Activated CD4-positive, alpha-beta T cell treated with anti-CD3 and anti-CD28 coated beads, Interleukin-2, amount 50 U/mL, for 16 hours (primary cell): ENCODE data around the gene TRRAP.
"Not testable (repeated sequence)": the region's sequence is repeated elsewhere in the genome, so short reads cannot be mapped to it uniquely, and the experiment has no call there.

Experiments used
- DNase-seq: peaks from one replicate; pipeline ENCODE4 v3.0.0-alpha.2; 2020

The TRRAP gene

DNA sequence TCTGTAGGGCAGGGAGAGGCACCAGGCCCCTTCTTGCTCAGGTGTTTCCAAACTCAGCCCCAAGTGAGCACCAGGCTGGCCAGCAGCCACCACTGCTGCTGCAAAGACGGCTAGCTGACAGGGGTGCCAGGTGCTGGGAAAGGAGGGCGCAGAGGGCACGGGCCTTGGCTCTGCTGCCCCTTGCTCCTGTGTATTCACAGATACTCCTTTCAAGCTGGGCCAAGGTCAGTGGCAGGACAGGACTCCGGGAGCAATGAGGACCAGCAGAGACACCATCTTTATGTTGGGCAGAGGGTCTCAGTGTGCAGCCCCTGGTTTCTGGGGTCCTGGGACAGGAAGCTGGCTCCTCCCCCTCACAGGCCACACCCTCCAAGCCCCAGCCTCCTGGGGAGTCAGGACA is 155.4 kb downstream of the TRRAP start:
- DNase-seq: no peak

DNA sequence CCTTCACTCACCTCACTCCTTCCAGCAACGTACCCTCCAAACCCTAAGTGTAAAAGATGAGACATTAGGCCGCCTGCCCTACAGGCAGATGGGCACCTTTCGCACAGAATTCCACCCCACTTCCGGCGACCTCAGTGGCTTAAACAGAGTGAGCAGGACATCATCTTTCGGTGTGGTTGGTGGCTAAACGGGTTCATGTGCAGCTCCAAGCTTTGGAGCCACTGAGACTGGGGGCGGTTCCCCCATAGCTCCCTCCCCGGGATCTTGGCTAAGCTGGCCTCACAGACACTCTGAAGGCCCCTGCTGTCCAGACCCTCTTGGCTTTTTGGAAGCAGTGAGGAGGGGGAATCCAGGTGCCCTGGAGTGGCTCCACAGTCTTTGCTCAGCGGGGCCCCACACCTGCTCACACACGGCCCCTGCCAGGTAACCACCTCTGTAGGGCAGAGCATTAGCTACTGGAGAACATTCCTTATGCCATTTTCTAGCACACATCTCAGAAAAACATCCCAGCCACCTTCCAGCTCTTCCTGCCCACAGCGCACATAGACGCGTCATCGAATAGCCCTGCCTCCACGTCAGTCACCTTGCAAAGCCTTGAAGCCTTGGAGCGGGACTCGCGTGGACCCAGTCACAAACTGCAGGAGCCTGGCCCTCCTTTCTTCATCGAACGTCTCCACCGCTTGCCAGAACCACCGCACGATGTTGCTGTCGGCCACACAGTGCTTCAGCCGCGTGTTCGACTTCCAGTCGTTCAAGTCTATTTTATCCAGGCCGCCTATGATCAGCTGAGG is 156.8 kb downstream of the TRRAP start:
- DNase-seq: no peak

DNA sequence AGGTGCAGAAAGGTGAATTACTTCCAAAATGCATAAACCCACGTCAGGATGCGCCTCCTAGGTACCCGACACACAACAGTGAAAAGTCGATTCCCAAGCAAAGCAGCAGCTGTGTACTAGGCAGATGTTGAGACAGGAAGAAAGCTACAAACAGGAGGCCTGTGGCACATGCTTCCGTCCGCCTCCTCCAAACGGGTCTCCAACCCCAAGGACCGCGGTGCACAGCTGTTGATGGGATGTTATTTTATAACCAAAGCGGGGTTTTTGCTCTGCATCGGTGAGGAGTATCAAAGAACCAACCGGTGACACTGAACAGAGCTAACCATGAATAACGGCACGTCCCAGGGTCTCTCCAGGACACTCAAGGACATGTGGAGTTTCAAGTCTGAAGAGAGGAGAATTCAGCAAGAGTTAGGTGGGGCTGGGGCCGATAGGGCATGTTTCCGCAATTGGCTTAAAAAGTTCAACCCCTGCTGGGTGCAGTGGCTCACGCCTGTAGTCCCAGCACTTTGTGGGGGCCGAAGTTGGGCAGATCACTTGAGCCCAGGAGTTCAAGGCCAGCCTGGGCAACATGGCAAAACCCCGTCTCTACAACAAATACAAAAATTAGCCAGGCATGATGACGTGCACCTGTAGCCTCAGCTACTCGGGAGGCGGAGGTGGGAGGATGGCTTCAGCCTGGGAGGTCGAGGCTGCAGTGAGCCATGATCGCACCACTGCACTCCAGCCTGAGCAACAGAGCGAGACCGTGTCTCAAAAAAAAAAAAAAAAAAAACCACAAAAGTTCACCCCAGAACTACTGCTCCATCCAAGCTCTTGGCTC is 157.6 kb downstream of the TRRAP start:
- no peak for DNase-seq

DNA sequence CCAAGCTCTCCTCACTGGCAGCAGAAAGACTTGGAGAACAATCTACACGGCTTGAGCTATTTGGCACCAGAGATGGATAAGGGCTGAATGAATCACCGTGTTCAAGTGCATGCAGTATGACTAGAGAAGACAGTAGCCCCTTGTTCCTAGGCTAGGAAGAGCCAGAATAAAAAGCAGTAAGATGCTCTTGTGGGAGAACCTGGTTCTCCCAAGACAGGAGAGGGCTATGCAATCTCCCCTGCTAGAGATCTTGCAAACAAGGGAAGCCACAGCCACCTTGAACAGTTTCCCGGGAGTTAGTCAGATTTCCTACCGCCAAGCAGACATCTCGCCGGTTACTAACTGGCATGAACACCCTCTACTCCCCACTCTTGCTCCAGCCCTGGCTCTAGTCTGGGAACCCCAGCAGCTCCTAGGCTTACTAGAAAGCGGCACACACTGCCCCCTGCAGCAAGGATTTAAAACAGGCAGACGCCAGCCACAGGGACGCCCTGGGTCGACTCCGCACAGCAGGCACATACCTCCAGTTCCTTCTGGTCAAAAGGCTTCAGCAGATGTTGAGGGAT is 158.3 kb downstream of the TRRAP start:
- DNase-seq: peak; percentile 15

DNA sequence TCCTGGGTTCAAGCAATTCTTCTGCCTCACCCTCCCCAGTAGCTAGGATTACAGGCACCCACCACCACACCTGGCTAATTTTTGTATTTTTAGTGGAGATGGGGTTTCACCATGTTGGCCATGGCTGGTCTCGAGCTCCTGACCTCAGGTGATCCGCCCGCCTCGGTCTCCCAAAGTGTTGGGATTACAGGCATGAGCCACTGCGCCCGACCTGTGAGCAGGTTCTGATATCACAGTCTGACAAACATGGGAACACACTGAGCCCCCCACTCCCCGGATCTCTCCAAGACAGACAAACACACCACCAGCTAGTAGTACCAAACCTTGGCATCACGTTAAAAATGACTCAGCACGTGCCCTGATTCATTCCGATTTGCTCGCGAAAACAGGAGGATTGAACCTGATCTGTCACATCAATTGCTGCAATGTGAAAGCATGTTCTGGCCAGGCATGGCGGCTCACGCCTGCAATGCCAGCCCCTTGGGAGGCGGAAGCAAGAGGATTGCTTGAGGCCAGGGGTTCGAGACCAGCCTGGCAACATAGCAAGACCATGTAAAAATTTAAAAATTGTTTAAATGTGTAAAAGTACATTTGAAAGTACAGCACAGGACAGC is 159.1 kb downstream of the TRRAP start:
- DNase-seq: no peak

DNA sequence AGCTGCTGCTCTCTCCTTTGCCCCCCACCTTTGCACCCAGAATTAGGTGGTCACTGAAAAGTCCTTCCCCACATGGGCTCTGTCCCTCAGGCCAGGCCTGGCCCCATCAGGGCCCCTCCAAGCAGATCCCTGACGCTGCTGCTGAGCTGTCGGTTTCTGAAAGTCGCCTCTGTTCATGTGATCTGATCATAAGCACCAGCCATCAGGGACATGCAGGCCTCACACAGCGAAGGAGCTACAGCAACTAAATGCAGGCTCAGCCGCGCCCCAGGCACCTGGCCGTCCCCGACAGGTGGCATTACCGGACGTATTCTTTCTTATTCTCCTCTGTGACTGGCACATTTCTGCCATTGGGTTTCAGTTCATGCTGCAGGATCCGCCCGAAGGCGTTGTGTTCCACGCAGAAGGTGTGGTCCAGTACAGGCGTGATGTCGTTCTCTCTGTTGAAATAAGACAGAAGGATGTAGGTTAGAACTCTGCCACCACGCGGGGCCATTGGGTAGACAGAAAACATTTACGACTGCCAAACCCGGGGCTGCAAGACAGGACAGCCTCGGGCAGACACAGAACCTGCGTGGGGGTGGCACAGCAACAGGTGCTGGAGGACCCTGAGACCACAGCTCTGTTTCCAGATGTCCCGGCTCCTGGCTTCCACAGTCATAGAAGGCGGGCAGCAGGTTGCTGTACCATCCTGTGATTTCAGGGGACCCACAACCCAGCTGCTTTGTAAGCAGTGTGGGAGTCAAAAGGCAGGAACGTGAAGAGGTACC is 159.9 kb downstream of the TRRAP start:
- no peak for DNase-seq

DNA sequence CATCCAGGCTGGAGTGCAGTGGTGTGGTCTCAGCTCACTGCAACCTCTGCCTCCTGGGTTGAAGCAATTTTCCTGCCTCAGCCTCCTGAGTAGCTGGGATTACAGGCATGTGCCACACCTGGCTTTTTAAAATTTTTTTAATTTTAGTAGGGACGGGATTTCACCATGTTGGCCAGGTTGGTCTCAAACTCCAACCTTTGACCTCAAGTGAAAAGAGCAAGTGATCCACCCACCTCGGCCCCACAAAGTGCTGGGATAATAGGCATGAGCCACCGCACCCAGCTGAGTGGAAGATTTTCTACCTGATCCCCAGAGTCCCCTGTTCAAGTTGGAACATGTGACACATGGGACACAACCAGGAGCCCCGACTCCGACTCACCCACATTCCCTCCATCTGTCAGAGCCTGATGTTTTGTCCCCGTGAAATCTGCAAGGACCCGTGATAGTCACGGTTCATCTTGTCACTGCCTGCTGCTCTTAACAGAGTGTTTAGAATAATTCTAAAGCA is 161.1 kb downstream of the TRRAP start:
- DNase-seq: no peak

DNA sequence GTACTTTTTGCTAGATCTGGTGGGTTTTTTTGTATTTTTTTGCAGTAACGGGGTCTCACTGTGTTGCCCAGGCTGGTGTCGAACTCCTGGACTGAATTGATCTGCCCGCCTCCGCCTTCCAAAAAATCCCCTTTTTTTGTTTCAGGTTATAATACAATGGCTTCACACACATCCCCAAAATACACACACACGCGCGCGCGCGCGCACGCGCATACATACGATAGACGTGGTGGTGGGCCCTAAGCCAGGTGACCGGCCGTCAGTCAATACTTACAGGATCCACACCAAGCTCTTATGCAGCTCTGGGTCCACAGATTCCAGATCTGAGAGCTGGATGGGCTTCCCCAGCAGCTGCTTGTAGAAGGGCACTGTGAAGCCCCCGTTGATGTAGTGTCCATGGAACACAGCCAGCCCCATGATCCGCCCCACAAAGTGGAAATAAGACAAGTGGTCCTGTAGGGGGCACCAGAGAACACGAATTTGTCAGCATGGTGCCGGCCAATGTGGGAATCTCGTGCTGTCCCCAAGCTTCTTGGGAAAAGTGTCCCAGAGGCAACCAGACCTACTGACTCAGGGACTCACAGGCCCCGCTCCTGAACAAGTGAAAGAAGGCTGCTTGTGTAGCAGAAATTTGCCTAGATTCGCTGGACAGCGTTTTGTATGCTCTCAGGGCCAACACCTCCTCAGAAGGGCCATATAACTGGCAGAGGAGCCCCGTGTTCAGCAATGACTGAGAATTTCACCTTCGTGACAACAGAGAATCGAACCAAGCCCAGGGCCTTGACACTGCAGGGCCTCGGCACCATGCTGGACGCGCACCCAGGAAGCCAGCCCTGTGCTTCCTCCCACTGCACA is 162.0 kb downstream of the TRRAP start:
- DNase-seq: peak; percentile 63

DNA sequence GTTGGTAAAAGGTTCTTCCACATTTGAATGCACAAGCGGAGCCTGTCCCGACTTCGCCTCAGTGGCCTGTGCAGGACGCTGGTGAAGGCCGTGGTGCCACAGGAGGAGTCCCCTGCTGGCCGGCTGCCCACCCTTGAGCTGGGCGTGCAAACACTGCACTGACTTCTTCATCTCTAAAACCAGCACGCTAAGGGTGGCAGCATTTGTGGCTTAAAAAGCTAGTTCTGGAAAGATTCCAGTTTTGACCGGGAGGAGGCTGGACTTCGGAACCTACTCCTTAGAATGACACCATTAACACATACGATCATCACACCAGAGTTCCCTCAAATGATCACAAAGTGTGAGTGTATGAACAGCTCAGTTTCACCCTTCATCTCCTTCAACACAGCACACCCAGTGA is 163.2 kb downstream of the TRRAP start:
- DNase-seq: no peak

DNA sequence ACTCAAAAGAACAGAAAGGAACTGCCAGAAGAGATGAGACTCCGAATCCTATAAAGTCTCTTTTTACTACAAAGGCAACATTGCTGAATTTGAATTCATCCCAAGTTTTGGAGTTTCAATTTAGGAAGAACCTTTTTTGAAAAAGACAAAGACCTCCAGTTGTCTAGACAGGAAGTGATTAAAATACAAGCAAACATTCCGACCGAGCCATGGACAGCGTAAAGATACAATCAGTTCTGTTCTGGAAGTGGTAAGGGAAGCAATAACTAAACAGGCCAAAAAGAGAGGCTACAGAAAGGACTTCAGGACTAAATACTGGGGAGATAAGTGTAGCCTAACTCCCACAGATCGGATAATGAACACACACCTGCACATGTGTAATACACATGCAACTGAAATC is 164.6 kb downstream of the TRRAP start:
- no peak for DNase-seq

DNA sequence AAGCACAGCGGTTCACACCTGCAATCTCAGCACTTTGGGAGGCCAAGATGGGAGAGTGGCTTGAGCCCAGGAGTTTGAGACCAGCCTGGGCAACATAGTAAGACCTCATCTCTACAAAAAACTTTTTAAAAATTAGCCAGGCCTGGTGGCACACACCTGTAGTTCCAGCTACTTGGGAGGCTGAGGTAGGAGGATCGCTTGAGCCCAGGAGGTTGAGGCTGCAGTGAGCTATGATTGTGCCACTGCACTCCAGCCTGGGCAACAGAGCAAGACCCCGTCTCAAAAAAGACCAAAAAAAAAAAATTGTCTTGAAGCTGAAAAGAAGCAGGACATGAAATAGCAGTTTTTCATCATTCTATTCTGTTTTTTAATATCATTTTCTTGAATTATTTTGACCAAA is 166.5 kb downstream of the TRRAP start:
- DNase-seq: not testable (repeated sequence)

DNA sequence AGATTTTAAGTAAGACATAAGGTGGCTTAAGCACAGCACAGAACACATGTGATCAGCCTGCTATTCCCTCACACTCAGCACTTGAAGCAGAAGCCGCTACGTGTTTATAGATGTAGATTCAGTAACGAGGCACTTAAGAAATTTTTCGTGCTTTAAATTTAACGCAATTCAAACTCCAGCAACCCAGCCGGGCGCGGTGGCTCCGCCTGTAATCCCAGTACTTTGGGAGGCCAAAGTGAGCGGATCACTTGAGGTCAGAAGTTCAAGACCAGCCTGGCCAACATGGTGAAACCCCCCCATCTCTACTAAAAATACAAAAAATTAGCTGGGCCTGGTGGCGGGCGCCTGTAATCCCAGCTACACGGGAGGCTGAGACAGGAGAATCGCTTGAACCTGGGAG is 167.9 kb downstream of the TRRAP start:
- DNase-seq: not testable (repeated sequence)

DNA sequence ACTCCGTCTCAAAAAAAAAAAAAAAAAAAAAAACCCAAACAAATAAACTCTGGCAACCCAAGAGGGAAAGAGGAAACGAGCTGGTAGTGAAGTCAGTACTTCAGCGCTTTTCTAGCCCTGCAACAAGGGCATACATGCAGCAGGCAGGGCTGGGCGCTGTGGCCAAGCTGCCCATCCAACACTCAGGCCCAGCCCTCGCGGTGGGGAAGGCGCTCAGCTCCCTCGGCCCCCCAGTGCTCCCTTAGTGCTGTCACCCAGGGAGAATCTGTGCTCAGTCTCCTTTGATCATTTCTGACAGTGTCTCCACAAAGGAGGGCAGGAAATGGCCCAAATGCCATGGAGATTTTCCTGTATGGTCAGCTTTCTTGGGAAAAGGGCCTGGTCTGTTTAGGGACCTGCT is 168.4 kb downstream of the TRRAP start:
- no peak for DNase-seq

DNA sequence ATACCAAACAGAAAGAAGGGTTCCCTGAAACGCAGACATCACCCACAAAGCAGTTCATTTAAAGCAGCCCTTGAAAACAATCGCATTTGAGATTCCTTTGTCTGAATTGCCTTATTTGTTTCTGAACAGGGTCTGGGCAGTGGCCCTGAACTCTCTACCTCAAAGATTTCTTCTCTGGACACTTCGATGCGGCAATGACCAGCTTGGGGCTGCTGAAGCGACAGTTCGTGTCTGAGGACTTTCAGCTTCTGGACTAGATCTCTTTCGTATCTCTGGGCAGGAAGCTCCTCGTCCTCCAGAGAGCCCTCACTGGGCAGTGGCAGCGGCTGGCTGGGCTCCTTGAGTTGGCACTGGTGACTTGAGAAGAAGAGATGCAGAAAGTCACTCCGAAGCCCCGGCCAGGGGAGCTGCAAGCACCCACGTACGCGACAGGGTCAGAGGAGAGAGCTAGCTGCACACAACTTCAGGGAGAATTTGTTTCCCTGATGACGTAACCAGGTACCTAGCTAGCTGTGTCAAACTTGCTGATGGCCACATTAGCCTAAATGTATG is 169.3 kb downstream of the TRRAP start:
- no peak for DNase-seq

DNA sequence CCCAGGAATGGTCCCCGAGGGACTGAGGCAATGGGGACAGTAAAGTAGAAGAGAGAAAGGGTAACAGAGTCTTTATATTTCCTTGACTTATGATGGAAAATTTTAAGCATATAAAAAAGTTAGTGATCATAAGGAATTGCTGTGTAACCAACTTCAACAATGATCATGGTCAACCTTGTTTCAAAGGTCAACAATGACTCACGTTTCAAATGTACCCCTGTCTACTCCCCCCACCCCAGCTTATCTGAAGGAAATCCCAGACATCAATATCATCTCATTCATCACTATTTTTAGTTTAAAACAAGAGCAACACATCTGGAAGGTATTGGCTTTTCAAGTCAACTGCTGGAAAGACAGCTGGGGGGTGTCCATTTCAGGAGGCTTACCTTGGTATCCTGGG is 172.6 kb downstream of the TRRAP start:
- DNase-seq: no peak

DNA sequence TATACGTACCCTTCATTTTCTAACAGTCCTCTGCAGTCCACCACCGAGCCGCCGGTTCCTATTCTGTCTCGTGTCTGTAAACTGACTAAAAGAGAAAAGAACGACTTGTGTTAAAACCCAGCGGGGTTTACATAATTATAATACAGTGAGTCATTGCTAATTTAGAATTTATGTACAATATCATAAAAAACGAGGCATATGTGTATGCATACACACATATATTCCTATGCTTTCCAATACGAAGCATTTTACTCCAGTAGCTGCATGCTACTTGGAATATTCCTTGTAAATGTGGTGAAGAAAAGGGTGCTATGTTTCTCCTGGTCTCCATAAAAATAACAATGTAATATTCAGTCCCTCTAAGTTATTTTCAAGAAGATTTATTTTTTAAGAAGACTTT is 176.4 kb downstream of the TRRAP start:
- no peak for DNase-seq

DNA sequence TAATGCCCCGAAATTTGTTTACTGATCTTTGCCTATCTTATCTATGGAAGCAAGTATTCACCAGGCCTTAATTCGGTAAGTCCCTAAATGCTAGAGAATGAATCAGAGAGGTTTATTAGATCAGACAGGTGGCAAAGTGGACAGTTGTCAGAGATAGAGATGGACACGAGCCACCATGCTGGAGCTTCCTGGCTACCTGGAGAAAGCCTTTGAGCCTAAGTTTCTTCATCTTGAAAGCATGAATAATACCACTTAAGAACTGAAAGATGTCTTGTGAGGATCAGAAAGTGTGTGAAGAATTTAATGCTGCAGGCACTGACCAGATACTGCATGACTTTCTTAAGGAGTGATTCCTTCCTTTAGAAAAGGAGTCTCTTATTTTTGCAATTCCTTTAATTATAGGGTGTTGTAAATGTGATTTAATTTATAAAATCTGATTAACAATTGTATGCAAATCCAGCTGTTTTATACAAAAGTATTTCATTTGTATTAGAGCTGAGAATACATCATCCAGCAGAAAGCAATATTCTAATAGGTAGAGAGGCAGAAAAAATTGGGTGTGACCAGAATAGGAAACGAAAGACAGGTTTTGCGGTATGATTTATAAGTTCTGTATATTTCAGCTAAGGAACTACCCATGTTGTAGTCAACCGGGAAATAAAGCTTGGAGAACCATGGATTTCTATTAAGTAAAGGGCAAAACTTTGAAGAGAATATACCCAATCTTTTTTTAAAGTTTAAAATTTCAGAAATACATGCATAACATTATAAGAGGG is 182.9 kb downstream of the TRRAP start:
- no peak for DNase-seq
